Measurements from ENCODE around the gene PICALM. TPM values are rescaled to one million over a fixed set of nuclear protein-coding genes. Genes with fewer than 3 reads are reported as not detected.

Gene PICALM
- total and polyA plus RNA-seq, 10 of the 15 experiments (the other 5 are each of a cell fraction or from before 2014, with no cell fraction given), result 4.3 to 150 (median 41.8) TPM

- H4K20me1 ChIP-seq (ENCODE audit: control insufficient read depth, insufficient read depth), result no peaks in the 10 kb centered on the region
- ChIA-PET CTCF (no interaction called here), POLR2A (interaction anchor here (1.1 kb wide), 1 partner anchor 25 kb away, joined by 3 read pairs; no protein-coding TSS in a partner anchor), SMC1A (ENCODE audit: uncharacterized antibody, unreplicated experiment) (no interaction called here), RAD21 (ENCODE audit: unreplicated experiment) (no interaction called here)
- no TSS peak for BruUV-seq (replicated peaks)
- H3K79me2 ChIP-seq (ENCODE audit: control insufficient read depth, insufficient read depth, low read length), result no peaks in the 10 kb centered on the region
- no peak for FAIRE-seq
- in situ Hi-C loops (cut with MboI), result no loop called here
- TF ChIP-seq POLR2AphosphoS5 (IDR thresholded peaks at IDR 0.05; ENCODE audit: low read length) (peak; percentile 51; the same call in 1 of the 2 replicates), POLR2AphosphoS2 (IDR thresholded peaks at IDR 0.05; ENCODE audit: low read depth, low read length) (peak; percentile 76; the same call in 1 of the 2 replicates), POLR2A (IDR thresholded peaks at IDR 0.05; ENCODE audit: low read depth, low read length) (0 out of 2 replicates have a peak, but pooled peaks have one; percentile 5), SUPT20H (IDR thresholded peaks at IDR 0.05; ENCODE audit: borderline replicate concordance, control insufficient read depth, low read depth, low read length) (no peak)
- no peak overlapping the region for H3K9ac ChIP-seq (ENCODE audit: control insufficient read depth, insufficient read depth, low read length)
- H3K4me1 ChIP-seq (ENCODE audit: control insufficient read depth, insufficient read depth, low read length), result peaks cover 13% of the 10 kb centered on the region
- H3K4me3 ChIP-seq, result no peak overlapping the region
- H3K27ac ChIP-seq (ENCODE audit: control insufficient read depth, insufficient read depth), result no peak overlapping the region
- peaks cover 1 to 10% of the 10 kb centered on the region in 2 experiments for H3K36me3 ChIP-seq (ENCODE audit: control insufficient read depth in 2 of 2, insufficient read depth in 2 of 2, low read length in 1 of 2)
- H3K27me3 ChIP-seq (replicated peaks in 1 of 2; ENCODE audit: control insufficient read depth in 2 of 2, insufficient read depth in 2 of 2, low read length in 1 of 2), result no peaks in the 10 kb centered on the region
- 0 out of 3 replicates have a peak, but pooled peaks have one; percentile 3 for ATAC-seq
- intact Hi-C loops (cut with micrococcal nuclease; ENCODE audit: unreplicated experiment), result no loop called here
- 97% methylated on average over 8 of the region's 8 CpGs for WGBS (ENCODE audit: insufficient coverage, insufficient replicate concordance, low lambda C conversion rate, missing lambda C conversion rate)
- no peak for DNase-seq (ENCODE audit: low read depth, low spot score)
- no peak overlapping the region for H3K4me2 ChIP-seq (ENCODE audit: control insufficient read depth, insufficient read depth)
- H3K9me3 ChIP-seq (replicated peaks; ENCODE audit: control insufficient read depth, insufficient read depth, low read length), result peaks cover 4% of the 10 kb centered on the region; the same call in 2 of the 3 replicates
- no peak overlapping the region for H2AFZ ChIP-seq (ENCODE audit: control insufficient read depth, low read depth, low read length)
These were observed 118.4 kb downstream of the PICALM start for GRCh38 chr11:85950317-85951048.

DNA sequence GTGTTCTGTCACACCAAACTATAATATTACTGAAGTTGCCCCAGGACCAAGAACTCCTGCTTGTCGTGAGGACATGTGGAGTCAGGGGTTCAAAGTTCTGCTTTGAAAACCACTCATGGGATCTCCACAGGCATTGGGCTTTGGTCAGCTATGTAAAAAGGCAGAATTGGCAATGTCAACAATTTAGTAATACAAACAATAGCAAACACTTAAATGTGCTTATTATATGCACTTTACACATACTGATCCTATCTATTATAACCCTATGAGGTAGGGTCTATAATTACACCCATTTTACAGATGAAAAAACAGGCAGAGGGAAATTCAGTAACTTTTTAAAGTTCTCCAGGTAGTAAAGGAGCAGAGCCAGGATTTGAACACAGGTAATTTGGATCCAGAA, 119.1 kb downstream of the PICALM start:
- Histone ChIP-seq H3K4me3 (no peak overlapping the region), H3K79me2 (ENCODE audit: control insufficient read depth, insufficient read depth, low read length) (no peaks in the 10 kb centered on the region), H2AFZ (ENCODE audit: control insufficient read depth, low read depth, low read length) (no peak overlapping the region), H3K36me3 (ENCODE audit: control insufficient read depth in 2 of 2, insufficient read depth in 2 of 2, low read length in 1 of 2) (peaks cover 0 to 10% of the 10 kb centered on the region in 2 experiments), H4K20me1 (ENCODE audit: control insufficient read depth, insufficient read depth) (no peaks in the 10 kb centered on the region), H3K27me3 (replicated peaks in 1 of 2; ENCODE audit: control insufficient read depth in 2 of 2, insufficient read depth in 2 of 2, low read length in 1 of 2) (no peaks in the 10 kb centered on the region), H3K9me3 (replicated peaks; ENCODE audit: control insufficient read depth, insufficient read depth, low read length) (peaks cover 8% of the 10 kb centered on the region; the same call in 2 of the 3 replicates), H3K27ac (ENCODE audit: control insufficient read depth, insufficient read depth) (no peak overlapping the region), H3K9ac (ENCODE audit: control insufficient read depth, insufficient read depth, low read length) (no peak overlapping the region), H3K4me2 (ENCODE audit: control insufficient read depth, insufficient read depth) (no peak overlapping the region), H3K4me1 (ENCODE audit: control insufficient read depth, insufficient read depth, low read length) (peaks cover 13% of the 10 kb centered on the region)
- DNase-seq (ENCODE audit: low read depth, low spot score), result no peak
- BruUV-seq (replicated peaks), result no TSS peak
- ChIA-PET RAD21 (ENCODE audit: unreplicated experiment) (no interaction called here), CTCF (interaction anchor here (1.8 kb wide), 1 partner anchor 92 kb away, joined by 6 read pairs; no protein-coding TSS in a partner anchor), POLR2A (interaction anchor here (1.1 kb wide), 1 partner anchor 26 kb away, joined by 3 read pairs; no protein-coding TSS in a partner anchor), SMC1A (ENCODE audit: uncharacterized antibody, unreplicated experiment) (no interaction called here)
- no peak for FAIRE-seq
- in situ Hi-C loops (cut with MboI) (no loop called here), intact Hi-C loops (cut with micrococcal nuclease; ENCODE audit: unreplicated experiment) (loop anchor here (5.0 to 10.0 kb wide), 2 partner anchors 268 to 355 kb away; no protein-coding TSS in a partner anchor)
- no peak for ATAC-seq
- WGBS (ENCODE audit: insufficient coverage, insufficient replicate concordance, low lambda C conversion rate, missing lambda C conversion rate), result 100% methylated on average over 1 of the region's 1 CpG
- no peak for TF ChIP-seq POLR2A (IDR thresholded peaks at IDR 0.05; ENCODE audit: low read depth, low read length)
- no peak for TF ChIP-seq STAT1 (conservative IDR thresholded peaks at IDR 0.05)
- no peak for TF ChIP-seq CREB1 (IDR thresholded peaks at IDR 0.05; ENCODE audit: low read depth)
- TF ChIP-seq, protein P1, sequence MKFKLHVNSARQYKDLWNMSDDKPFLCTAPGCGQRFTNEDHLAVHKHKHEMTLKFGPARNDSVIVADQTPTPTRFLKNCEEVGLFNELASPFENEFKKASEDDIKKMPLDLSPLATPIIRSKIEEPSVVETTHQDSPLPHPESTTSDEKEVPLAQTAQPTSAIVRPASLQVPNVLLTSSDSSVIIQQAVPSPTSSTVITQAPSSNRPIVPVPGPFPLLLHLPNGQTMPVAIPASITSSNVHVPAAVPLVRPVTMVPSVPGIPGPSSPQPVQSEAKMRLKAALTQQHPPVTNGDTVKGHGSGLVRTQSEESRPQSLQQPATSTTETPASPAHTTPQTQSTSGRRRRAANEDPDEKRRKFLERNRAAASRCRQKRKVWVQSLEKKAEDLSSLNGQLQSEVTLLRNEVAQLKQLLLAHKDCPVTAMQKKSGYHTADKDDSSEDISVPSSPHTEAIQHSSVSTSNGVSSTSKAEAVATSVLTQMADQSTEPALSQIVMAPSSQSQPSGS (IDR thresholded peaks at IDR 0.05; ENCODE audit: low read length), result no peak
- TF ChIP-seq IKZF2 (IDR thresholded peaks at IDR 0.05), result no peak
- no peak for TF ChIP-seq BHLHE40 (IDR thresholded peaks at IDR 0.05; ENCODE audit: borderline replicate concordance in 1 of 2, low read depth in 2 of 2, low read length in 1 of 2)
- no peak for TF ChIP-seq FOXK2 (IDR thresholded peaks at IDR 0.05)
- TF ChIP-seq RELA (IDR thresholded peaks at IDR 0.05; ENCODE audit: borderline replicate concordance, partially characterized antibody), result no peak
- TF ChIP-seq ZNF384 (IDR thresholded peaks at IDR 0.05; ENCODE audit: borderline replicate concordance, low read depth, low read length), result no peak
- no peak for TF ChIP-seq POLR2AphosphoS5 (IDR thresholded peaks at IDR 0.05; ENCODE audit: low read length)
- TF ChIP-seq PAX5 (IDR thresholded peaks at IDR 0.05; ENCODE audit: borderline replicate concordance, low read depth, low read length), result no peak
- TF ChIP-seq BACH1 (IDR thresholded peaks at IDR 0.05; ENCODE audit: borderline replicate concordance), result no peak
- no peak for TF ChIP-seq BRCA1 (IDR thresholded peaks at IDR 0.05; ENCODE audit: low read depth, low read length)
- no peak for TF ChIP-seq NFYA (IDR thresholded peaks at IDR 0.05; ENCODE audit: borderline replicate concordance, low read depth, low read length)

Measured in GM12878 (cell line).